CD14-positive monocyte (primary cell): ENCODE data around the gene LRRFIP2. TPM values are rescaled to one million over a fixed set of nuclear protein-coding genes. Genes with fewer than 3 reads are reported as not detected.
"Not testable (repeated sequence)": the region's sequence is repeated elsewhere in the genome, so short reads cannot be mapped to it uniquely, and the experiment has no call there.

ENCODE experiments used
- DNase-seq, 3 donors: peaks; one replicate each; pipeline ENCODE4 v3.0.0-alpha.2; 2011 to 2022
- H2AFZ ChIP-seq: 2 replicates; pipeline ENCODE4 v1.6.0; 2012; ENCODE audit warnings: mild to moderate bottlenecking, low read depth, low read length, inconsistent platforms; ENCODE audit not compliant: insufficient read depth, poor library complexity, severe bottlenecking
- H3K27ac ChIP-seq, 2 donors: 1 replicate in 1 of 2; 2 replicates in 1 of 2; pipeline ENCODE4 v1.5.1; 2012 to 2013; ENCODE audit warnings: low read length in 2 of 2, control low read depth in 1 of 2, inconsistent platforms in 1 of 2, low read depth in 1 of 2, mild to moderate bottlenecking in 1 of 2
- H3K27me3 ChIP-seq, 2 donors: one replicate each; pipeline versions ENCODE4 v1.6.0 to v1.6.1; 2011 to 2013; ENCODE audit warnings: low read length in 2 of 2; ENCODE audit not compliant: control insufficient read depth in 2 of 2, insufficient read depth in 2 of 2
- H3K36me3 ChIP-seq, 2 donors: replicated peaks in 1 of 2; 1 replicate in 1 of 2; 2 replicates in 1 of 2; pipeline versions ENCODE4 v1.5.1 to v1.6.1; 2012 to 2013; ENCODE audit warnings: low read length in 2 of 2, control low read depth in 1 of 2, inconsistent platforms in 1 of 2, mild to moderate bottlenecking in 1 of 2; ENCODE audit not compliant: insufficient read depth in 2 of 2, control insufficient read depth in 1 of 2
- H3K4me1 ChIP-seq, 2 donors: 1 replicate in 1 of 2; 2 replicates in 1 of 2; pipeline versions ENCODE4 v1.5.1 to v1.6.1; 2012 to 2013; ENCODE audit warnings: low read length in 2 of 2, control low read depth in 1 of 2, inconsistent platforms in 1 of 2, mild to moderate bottlenecking in 1 of 2, moderate library complexity in 1 of 2; ENCODE audit not compliant: insufficient read depth in 2 of 2, control insufficient read depth in 1 of 2
- H3K4me2 ChIP-seq: replicated peaks from 2 replicates; pipeline ENCODE3; 2012; ENCODE audit warnings: low read length, moderate library complexity, mild to moderate bottlenecking; ENCODE audit not compliant: poor library complexity, severe bottlenecking; ENCODE audit errors: extremely low read depth
- H3K4me3 ChIP-seq, 3 experiments: fragments of 200-600 bp in 1 of 3; sonication (generic) in 1 of 3; replicated peaks in 1 of 3; 1 replicate in 2 of 3; 2 replicates in 1 of 3; pipeline ENCODE4 v1.5.1; 2011 to 2013; ENCODE audit warnings: low read length in 3 of 3, mild to moderate bottlenecking in 3 of 3, control low read depth in 2 of 3, low read depth in 2 of 3, inconsistent platforms in 1 of 3, moderate library complexity in 1 of 3
- H3K79me2 ChIP-seq: 2 replicates; pipeline ENCODE4 v1.6.0; 2012; ENCODE audit warnings: mild to moderate bottlenecking, control low read depth, inconsistent platforms, low read length, moderate library complexity; ENCODE audit not compliant: insufficient read depth
- H3K9ac ChIP-seq: 2 replicates; pipeline ENCODE4 v1.6.0; 2017; ENCODE audit warnings: low read length, mild to moderate bottlenecking; ENCODE audit not compliant: insufficient read depth, poor library complexity, severe bottlenecking
- H3K9me3 ChIP-seq, 2 donors: replicated peaks in 1 of 2; 1 replicate in 1 of 2; 2 replicates in 1 of 2; pipeline versions ENCODE4 v1.5.1 to v1.6.1; 2012 to 2013; ENCODE audit warnings: low read length in 2 of 2, control low read depth in 1 of 2; ENCODE audit not compliant: control insufficient read depth in 1 of 2, insufficient read depth in 1 of 2
- H4K20me1 ChIP-seq: 2 replicates; pipeline ENCODE4 v1.6.0; 2012; ENCODE audit warnings: mild to moderate bottlenecking, low read length, control low read depth, moderate library complexity; ENCODE audit not compliant: insufficient read depth
- H3K27ac Mint-ChIP-seq, 7 donors: one replicate each; pipeline ENCODE4 v1.8.0; 2020; ENCODE audit warnings: mild to moderate bottlenecking in 7 of 7, mixed read lengths in 7 of 7, moderate library complexity in 6 of 7, inconsistent platforms in 2 of 7
- H3K27me3 Mint-ChIP-seq, 3 donors: one replicate each; pipeline ENCODE4 v1.8.0; 2021 to 2022; ENCODE audit warnings: low read depth in 3 of 3, mild to moderate bottlenecking in 3 of 3, mixed read lengths in 3 of 3, moderate library complexity in 3 of 3, inconsistent platforms in 1 of 3
- H3K36me3 Mint-ChIP-seq, 2 donors: one replicate each; pipeline ENCODE4 v1.8.0; 2020; ENCODE audit warnings: mixed read lengths in 2 of 2, inconsistent platforms in 1 of 2, mild to moderate bottlenecking in 1 of 2
- H3K4me1 Mint-ChIP-seq: one replicate; pipeline ENCODE4 v1.8.0; 2020; ENCODE audit warnings: mild to moderate bottlenecking, mixed read lengths
- H3K4me3 Mint-ChIP-seq, 2 donors: one replicate each; pipeline ENCODE4 v1.8.0; 2020; ENCODE audit warnings: mild to moderate bottlenecking in 2 of 2, mixed read lengths in 2 of 2, moderate library complexity in 1 of 2
- H3K9me3 Mint-ChIP-seq, 7 donors: one replicate each; pipeline ENCODE4 v1.8.0; 2020 to 2022; ENCODE audit warnings: mixed read lengths in 7 of 7, mild to moderate bottlenecking in 6 of 7, moderate library complexity in 6 of 7, inconsistent platforms in 2 of 7
- WGBS: methylation state at CpG from one replicate; pipeline ENCODE4 v1.1.5; 2013; ENCODE audit warnings: missing lambda C conversion rate; ENCODE audit not compliant: insufficient coverage; 5-methylcytosine and 5-hydroxymethylcytosine counted together
- intact Hi-C, 2 donors: fragments of 100-400 bp; cut with micrococcal nuclease; formaldehyde crosslinking; loops; one replicate each; pipeline versions ENCODE4 v1.15.0 to v1.15.1; 2023
- polyA plus RNA-seq, 3 donors: library from polyadenylated mRNA; depleted of rRNA in 1 of 3; unstranded in 2 of 3; stranded (reverse) in 1 of 3; fragments of 300-500 nt in 2 of 3; fragments of >200 nt in 1 of 3; fragmentation: Illumina TruSeq in 2 of 3; gene quantifications; 1 replicate in 2 of 3; 2 replicates in 1 of 3; pipeline ENCODE4 v1.2.3, GENCODE V29; 2012 to 2021
- TF ChIP-seq, protein P1 (sequence below): fragments of 200-600 bp; IDR thresholded peaks from one replicate; pipeline ENCODE4 v1.8.0; 2022; ENCODE audit warnings: antibody characterized with exemption, mild to moderate bottlenecking

The LRRFIP2 gene
- polyA plus RNA-seq, 3 donors: 30.9 to 39.4 (median 31.7) TPM

DNA sequence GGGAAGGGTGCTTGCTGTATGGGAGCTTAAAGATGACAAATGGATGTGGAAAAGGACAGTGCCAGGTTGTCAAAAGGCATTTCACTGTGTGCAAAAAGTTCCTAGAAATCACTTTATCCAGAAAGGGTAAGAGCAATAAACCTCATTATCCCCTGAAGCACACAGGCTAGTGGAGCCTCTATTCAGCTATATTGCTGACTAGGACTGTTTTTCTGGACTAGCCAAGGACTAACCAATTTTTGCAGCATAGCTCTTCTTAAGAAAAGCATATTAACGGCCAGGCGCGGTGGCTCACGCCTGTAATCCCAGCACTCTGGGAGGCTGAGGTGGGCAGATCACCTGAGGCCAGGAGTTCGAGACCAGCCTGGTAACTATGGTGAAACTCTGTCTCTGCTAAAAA is 116.3 kb downstream of the LRRFIP2 start:
- Mint-ChIP-seq H3K36me3 (peaks cover 78 to 96% of the 10 kb centered on the region in 2 donors), H3K4me3 (no peak overlapping the region), H3K27me3 (no peaks in the 10 kb centered on the region), H3K9me3 (no peaks in the 10 kb centered on the region), H3K4me1 (peaks cover 8% of the 10 kb centered on the region), H3K27ac (no peak overlapping the region)
- DNase-seq: no peak
- TF ChIP-seq, protein P1, sequence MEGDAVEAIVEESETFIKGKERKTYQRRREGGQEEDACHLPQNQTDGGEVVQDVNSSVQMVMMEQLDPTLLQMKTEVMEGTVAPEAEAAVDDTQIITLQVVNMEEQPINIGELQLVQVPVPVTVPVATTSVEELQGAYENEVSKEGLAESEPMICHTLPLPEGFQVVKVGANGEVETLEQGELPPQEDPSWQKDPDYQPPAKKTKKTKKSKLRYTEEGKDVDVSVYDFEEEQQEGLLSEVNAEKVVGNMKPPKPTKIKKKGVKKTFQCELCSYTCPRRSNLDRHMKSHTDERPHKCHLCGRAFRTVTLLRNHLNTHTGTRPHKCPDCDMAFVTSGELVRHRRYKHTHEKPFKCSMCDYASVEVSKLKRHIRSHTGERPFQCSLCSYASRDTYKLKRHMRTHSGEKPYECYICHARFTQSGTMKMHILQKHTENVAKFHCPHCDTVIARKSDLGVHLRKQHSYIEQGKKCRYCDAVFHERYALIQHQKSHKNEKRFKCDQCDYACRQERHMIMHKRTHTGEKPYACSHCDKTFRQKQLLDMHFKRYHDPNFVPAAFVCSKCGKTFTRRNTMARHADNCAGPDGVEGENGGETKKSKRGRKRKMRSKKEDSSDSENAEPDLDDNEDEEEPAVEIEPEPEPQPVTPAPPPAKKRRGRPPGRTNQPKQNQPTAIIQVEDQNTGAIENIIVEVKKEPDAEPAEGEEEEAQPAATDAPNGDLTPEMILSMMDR: no peak
- intact Hi-C loops: no loop called here
- H4K20me1 ChIP-seq: no peaks in the 10 kb centered on the region
- no peaks in the 10 kb centered on the region for H3K9me3 ChIP-seq
- H3K27me3 ChIP-seq: no peaks in the 10 kb centered on the region
- peaks cover 79 to 97% of the 10 kb centered on the region in 2 donors for H3K36me3 ChIP-seq
- H3K9ac ChIP-seq: no peak overlapping the region
- H3K4me1 ChIP-seq: peaks cover 2 to 4% of the 10 kb centered on the region in 2 donors
- H3K27ac ChIP-seq: no peak overlapping the region
- whole genome bisulfite sequencing: 96% methylated on average over 5 of the region's 5 CpGs
- no peaks in the 10 kb centered on the region for H3K79me2 ChIP-seq
- no peak overlapping the region for H3K4me2 ChIP-seq
- no peak overlapping the region for H2AFZ ChIP-seq
- H3K4me3 ChIP-seq: no peak overlapping the region

DNA sequence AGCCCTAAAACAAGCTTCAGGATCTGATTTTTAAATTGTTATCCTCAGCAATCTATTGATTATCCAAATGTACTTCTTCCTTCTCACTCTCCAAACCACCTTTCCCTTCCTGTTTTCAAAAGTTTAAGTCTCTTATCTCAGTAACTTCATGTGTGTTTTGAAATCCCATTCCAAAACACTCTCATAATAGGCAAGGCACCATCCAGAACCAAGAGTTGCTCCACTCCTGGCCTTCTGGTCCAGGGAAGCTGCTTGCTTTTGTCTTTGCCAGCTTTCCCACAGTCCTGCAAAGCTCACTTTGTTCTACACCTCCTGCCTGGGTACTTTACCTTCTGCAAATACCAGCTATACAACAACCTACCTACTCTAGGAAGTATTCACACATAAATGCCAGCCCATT is 117.6 kb downstream of the LRRFIP2 start:
- no peak overlapping the region for H3K4me2 ChIP-seq
- no peaks in the 10 kb centered on the region for H4K20me1 ChIP-seq
- intact Hi-C loops: no loop called here
- Mint-ChIP-seq H3K27me3 (no peaks in the 10 kb centered on the region), H3K9me3 (no peaks in the 10 kb centered on the region), H3K27ac (peak overlapping the region in 4 of 7 donors; percentile 9 to 67 (median 21)), H3K4me1 (peaks cover 7% of the 10 kb centered on the region), H3K36me3 (peaks cover 77 to 96% of the 10 kb centered on the region in 2 donors), H3K4me3 (no peak overlapping the region)
- H3K79me2 ChIP-seq: no peaks in the 10 kb centered on the region
- H3K27ac ChIP-seq: peak overlapping the region in 1 of 2 donors; percentile 22
- H3K9me3 ChIP-seq: no peaks in the 10 kb centered on the region
- H3K9ac ChIP-seq: no peak overlapping the region
- no peaks in the 10 kb centered on the region for H3K27me3 ChIP-seq
- TF ChIP-seq, protein P1: no peak
- H3K4me1 ChIP-seq: peaks cover 2 to 4% of the 10 kb centered on the region in 2 donors
- H2AFZ ChIP-seq: no peak overlapping the region
- peaks cover 75 to 97% of the 10 kb centered on the region in 2 donors for H3K36me3 ChIP-seq
- no peak for DNase-seq
- no peak overlapping the region for H3K4me3 ChIP-seq

DNA sequence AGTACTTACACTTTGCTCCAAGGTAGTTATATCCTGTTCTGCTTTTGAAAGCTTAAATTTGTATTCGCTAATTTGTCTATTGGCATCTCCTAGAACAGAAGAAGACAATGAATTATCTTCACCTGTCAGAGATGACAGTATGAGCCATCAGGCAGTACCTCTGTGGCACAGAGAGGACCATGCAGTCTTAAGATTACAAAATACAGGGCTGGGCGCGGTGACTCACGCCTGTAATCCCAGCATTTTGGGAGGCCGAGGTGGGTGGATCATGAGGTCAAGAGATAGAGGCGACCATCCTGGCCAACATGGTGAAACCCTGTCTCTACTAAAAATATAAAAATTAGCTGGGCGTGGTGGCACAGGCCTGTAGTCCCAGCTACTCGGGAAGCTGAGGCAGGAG is 119.3 kb downstream of the LRRFIP2 start:
- H3K9me3 Mint-ChIP-seq, H3K79me2 ChIP-seq, intact Hi-C loops, H3K4me3 Mint-ChIP-seq, H3K4me3 ChIP-seq, H3K4me1 ChIP-seq, H3K4me2 ChIP-seq, H3K9ac ChIP-seq, H2AFZ ChIP-seq, H3K27me3 ChIP-seq, H3K9me3 ChIP-seq, H3K27me3 Mint-ChIP-seq, H3K4me1 Mint-ChIP-seq, H4K20me1 ChIP-seq, DNase-seq: not testable (repeated sequence)
- Histone ChIP-seq H3K36me3 (peaks cover 81 to 97% of the 10 kb centered on the region in 2 donors), H3K27ac (peak overlapping the region in 1 of 2 donors; percentile 37)
- peaks cover 76 to 95% of the 10 kb centered on the region in 2 donors for H3K36me3 Mint-ChIP-seq
- WGBS: 100% methylated on average over 3 of the region's 8 CpGs
- H3K27ac Mint-ChIP-seq: peak overlapping the region in 3 of 7 donors; percentile 60 to 67 (median 63)
